Esophagus (tissue), 2 donors: ENCODE results near the gene PAQR5. TPM values are rescaled to one million over a fixed set of nuclear protein-coding genes. Genes with fewer than 3 reads are reported as not detected.
A peak's percentile ranks its signal among the peaks of the same experiment; 100 is the strongest.
"Not testable (repeated sequence)": the region's sequence is repeated elsewhere in the genome, so short reads cannot be mapped to it uniquely, and the experiment has no call there.

Experiments used
- H3K27ac ChIP-seq, 2 donors: one replicate each; pipeline ENCODE4 v1.5.1; 2013; ENCODE audit warnings: low read depth in 2 of 2, mild to moderate bottlenecking in 2 of 2, inconsistent platforms in 1 of 2, low read length in 1 of 2, moderate library complexity in 1 of 2
- H3K27me3 ChIP-seq, 2 donors: one replicate each; pipeline ENCODE4 v1.6.1; 2013; ENCODE audit warnings: low read length in 2 of 2, control low read depth in 1 of 2, mild to moderate bottlenecking in 1 of 2; ENCODE audit not compliant: insufficient read depth in 2 of 2, control insufficient read depth in 1 of 2
- H3K36me3 ChIP-seq, 2 donors: one replicate each; pipeline ENCODE4 v1.6.1; 2013; ENCODE audit warnings: low read length in 1 of 2; ENCODE audit not compliant: control insufficient read depth in 2 of 2, insufficient read depth in 2 of 2
- H3K4me1 ChIP-seq, 2 donors: one replicate each; pipeline ENCODE4 v1.6.1; 2013; ENCODE audit warnings: low read length in 1 of 2; ENCODE audit not compliant: control insufficient read depth in 2 of 2, insufficient read depth in 2 of 2
- H3K4me3 ChIP-seq, 2 donors: one replicate each; pipeline ENCODE4 v1.5.1; 2013; ENCODE audit warnings: low read length in 2 of 2, mild to moderate bottlenecking in 2 of 2, low read depth in 1 of 2, moderate library complexity in 1 of 2
- H3K9me3 ChIP-seq, 2 donors: one replicate each; pipeline ENCODE4 v1.6.1; 2013; ENCODE audit warnings: mild to moderate bottlenecking in 2 of 2, low read depth in 1 of 2, low read length in 1 of 2, moderate library complexity in 1 of 2; ENCODE audit not compliant: control insufficient read depth in 2 of 2, insufficient read depth in 1 of 2
- WGBS, 2 donors: extraction: QIAGEN DNeasy Blood & Tissue Kit; methylation state at CpG; one replicate each; pipeline ENCODE4 v1.1.7; 2013; 5-methylcytosine and 5-hydroxymethylcytosine counted together
- polyA plus RNA-seq, 2 donors: library from polyadenylated mRNA; stranded (reverse); fragments of 200-250 nt; gene quantifications; one replicate each; pipeline ENCODE4 v1.2.3, GENCODE V29; 2013
- donor health status: healthy with polysubstance abuse.
- donor health status: Bipolar disorder and iron deficiency.

Gene PAQR5
- polyA plus RNA-seq, 2 donors = 8.5 to 10.5 TPM

GRCh38 chr15:69324565-69324964 is 25.9 kb downstream of the PAQR5 start:
- H3K27ac ChIP-seq = no peak overlapping the region
- H3K27me3 ChIP-seq = no peaks in the 10 kb centered on the region
- H3K9me3 ChIP-seq = peaks cover 0 to 2% of the 10 kb centered on the region in 2 donors
- H3K4me3 ChIP-seq = no peak overlapping the region
- H3K36me3 ChIP-seq = no peaks in the 10 kb centered on the region
- 92 to 95% methylated on average over 5 of the region's 5 CpGs for WGBS, 2 donors
- peaks cover 0 to 9% of the 10 kb centered on the region in 2 donors for H3K4me1 ChIP-seq

GRCh38 chr15:69325456-69325971 is 26.8 kb downstream of the PAQR5 start:
- no peak overlapping the region for H3K4me3 ChIP-seq
- H3K36me3 ChIP-seq = no peaks in the 10 kb centered on the region
- peaks cover 0 to 9% of the 10 kb centered on the region in 2 donors for H3K4me1 ChIP-seq
- H3K27me3 ChIP-seq = no peaks in the 10 kb centered on the region
- peaks cover 0 to 2% of the 10 kb centered on the region in 2 donors for H3K9me3 ChIP-seq
- H3K27ac ChIP-seq = no peak overlapping the region
- WGBS, 2 donors = 70 to 82% methylated on average over 7 of the region's 7 CpGs

GRCh38 chr15:69328080-69328479 is 29.4 kb downstream of the PAQR5 start:
- 72 to 76% methylated on average over 1 of the region's 1 CpG for WGBS, 2 donors
- H3K27ac ChIP-seq = peak overlapping the region; percentile 87 to 93
- peaks cover 0 to 9% of the 10 kb centered on the region in 2 donors for H3K4me1 ChIP-seq
- no peaks in the 10 kb centered on the region for H3K27me3 ChIP-seq
- peaks cover 0 to 2% of the 10 kb centered on the region in 2 donors for H3K9me3 ChIP-seq
- no peak overlapping the region for H3K4me3 ChIP-seq
- no peaks in the 10 kb centered on the region for H3K36me3 ChIP-seq

DNA sequence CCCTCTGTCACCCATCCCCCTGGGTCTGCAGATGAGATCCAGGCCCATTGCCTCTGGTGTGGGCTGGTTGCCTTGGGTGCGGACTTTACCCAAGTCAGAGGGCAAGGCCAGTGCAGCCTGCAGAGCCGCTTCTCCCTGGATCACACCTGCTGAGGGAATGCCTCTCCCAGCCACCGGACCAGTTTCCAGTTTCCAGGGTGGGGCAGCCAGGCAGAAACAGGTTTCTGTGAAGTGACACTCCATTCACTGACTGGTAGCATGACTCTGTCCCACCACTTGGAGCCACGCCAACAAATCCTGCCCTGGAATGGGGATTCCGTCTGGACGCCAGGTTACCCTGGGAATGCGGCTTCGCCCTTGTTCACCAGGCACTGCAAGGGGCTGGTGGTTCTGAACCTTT is 30.0 kb downstream of the PAQR5 start:
- H3K4me1 ChIP-seq = peaks cover 0 to 9% of the 10 kb centered on the region in 2 donors
- H3K4me3 ChIP-seq = no peak overlapping the region
- WGBS, 2 donors = 66 to 71% methylated on average over 8 of the region's 8 CpGs
- peak overlapping the region; percentile 87 to 93 for H3K27ac ChIP-seq
- peaks cover 0 to 2% of the 10 kb centered on the region in 2 donors for H3K9me3 ChIP-seq
- H3K36me3 ChIP-seq = no peaks in the 10 kb centered on the region
- no peaks in the 10 kb centered on the region for H3K27me3 ChIP-seq

DNA sequence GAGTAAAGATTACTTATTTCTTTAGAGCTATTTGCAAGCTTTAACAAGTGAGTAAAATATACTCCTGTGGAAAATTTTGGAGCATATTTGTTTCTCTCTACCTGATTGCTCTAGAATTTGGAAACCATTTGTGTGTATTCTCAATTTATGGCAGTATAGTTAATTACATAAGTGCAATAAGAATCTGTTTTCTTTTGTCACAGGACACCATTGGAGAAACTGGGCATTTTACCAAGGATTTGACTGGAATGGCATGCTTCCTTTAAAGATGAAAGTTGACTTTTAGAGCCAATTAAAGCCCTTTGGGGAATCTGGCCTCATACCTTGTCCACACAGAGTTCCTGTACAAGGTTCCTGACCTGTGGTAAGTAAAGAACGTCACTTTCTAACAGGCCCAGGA is 38.4 kb downstream of the PAQR5 start:
- Histone ChIP-seq H3K9me3 (no peaks in the 10 kb centered on the region), H3K4me3 (no peak overlapping the region), H3K36me3 (no peaks in the 10 kb centered on the region), H3K4me1 (peaks cover 0 to 2% of the 10 kb centered on the region in 2 donors), H3K27ac (no peak overlapping the region), H3K27me3 (no peaks in the 10 kb centered on the region)
- WGBS, 2 donors = 37 to 50% methylated on average over 1 of the region's 1 CpG

GRCh38 chr15:69338535-69339213 is 40.0 kb downstream of the PAQR5 start:
- Histone ChIP-seq H3K4me1 (peaks cover 0 to 6% of the 10 kb centered on the region in 2 donors), H3K4me3 (no peak overlapping the region), H3K27ac (peak overlapping the region in 1 of 2 donors; percentile 49), H3K9me3 (no peaks in the 10 kb centered on the region), H3K36me3 (no peaks in the 10 kb centered on the region), H3K27me3 (no peaks in the 10 kb centered on the region)
- 79 to 80% methylated on average over 8 of the region's 8 CpGs for WGBS, 2 donors

GRCh38 chr15:69339214-69339543 is 40.5 kb downstream of the PAQR5 start:
- H3K36me3 ChIP-seq, H3K4me3 ChIP-seq, H3K4me1 ChIP-seq, H3K9me3 ChIP-seq, H3K27me3 ChIP-seq: not testable (repeated sequence)
- WGBS, 2 donors = 89 to 90% methylated on average over 6 of the region's 6 CpGs
- peak overlapping the region in 1 of 2 donors; percentile 40 for H3K27ac ChIP-seq

- H3K27ac ChIP-seq = peak overlapping the region in 1 of 2 donors; percentile 59
- 71 to 75% methylated on average over 7 of the region's 7 CpGs for WGBS, 2 donors
- no peaks in the 10 kb centered on the region for H3K36me3 ChIP-seq
- peaks cover 0 to 6% of the 10 kb centered on the region in 2 donors for H3K4me1 ChIP-seq
- H3K9me3 ChIP-seq = no peaks in the 10 kb centered on the region
- no peak overlapping the region for H3K4me3 ChIP-seq
- no peaks in the 10 kb centered on the region for H3K27me3 ChIP-seq
Measured at GRCh38 chr15:69340243-69340900, 41.7 kb downstream of the PAQR5 start.

GRCh38 chr15:69341356-69341755 is 42.6 kb downstream of the PAQR5 start:
- H3K9me3 ChIP-seq = no peaks in the 10 kb centered on the region
- H3K36me3 ChIP-seq = no peaks in the 10 kb centered on the region
- no peak overlapping the region for H3K4me3 ChIP-seq
- WGBS, 2 donors = 77 to 78% methylated on average over 3 of the region's 3 CpGs
- no peaks in the 10 kb centered on the region for H3K27me3 ChIP-seq
- peaks cover 0 to 6% of the 10 kb centered on the region in 2 donors for H3K4me1 ChIP-seq
- H3K27ac ChIP-seq = no peak overlapping the region
